MM.1S (cell line): Measurements from ENCODE around the gene DNMT3B.

Experiments
- CTCF ChIP-seq: fragments of 300-600 bp; sonication (generic); IDR thresholded peaks from 2 replicates; pipeline ENCODE4 v1.5.1; 2016; ENCODE audit warnings: antibody characterized with exemption, low read length, mixed read lengths
- EZH2 ChIP-seq: fragments of 300-600 bp; sonication (generic); optimal IDR thresholded peaks from 2 replicates; pipeline ENCODE3; 2017; ENCODE audit warnings: low read depth, mild to moderate bottlenecking, antibody characterized with exemption, low read length, mixed read lengths
- EZH2phosphoT487 ChIP-seq: fragments of 300-600 bp; sonication (generic); IDR thresholded peaks from 2 replicates; pipeline ENCODE4 v1.6.1; 2018; ENCODE audit warnings: antibody characterized with exemption, low read length

- TF ChIP-seq CTCF = no peak
- no peak for TF ChIP-seq EZH2phosphoT487
- TF ChIP-seq EZH2 = no peak
Observed at GRCh38 chr20:32841632-32842031, 79.4 kb downstream of the DNMT3B start.
